ENCODE data around the gene MCM6.

- TF ChIP-seq CTCF (IDR thresholded peaks at IDR 0.05) = no peak
- no peak for TF ChIP-seq POLR2AphosphoS5 (IDR thresholded peaks at IDR 0.05)
Measured at GRCh38 chr2:135845997-135846396, 30.2 kb downstream of the MCM6 start.
